IMR-90 (cell line): ENCODE results near the gene AGMO. TPM values are rescaled to one million over a fixed set of nuclear protein-coding genes. Genes with fewer than 3 reads are reported as not detected.

Experiments used
- ATAC-seq: fragments of 200-7000 bp; cut with Tn5 transposase; 2 replicates; pipeline ENCODE4 v1.9.1; 2020; ENCODE audit warnings: low read depth, mild to moderate bottlenecking, moderate library complexity
- BruUV-seq: library from RNA; stranded (reverse); fragments of 400-500 nt; replicated peaks from 2 replicates; lab custom pipeline; 2021; lab: Mats Ljungman, UMichigan
- CTCF ChIA-PET: fragments of 300-600 bp; formaldehyde crosslinking; extraction: SDS; loops from one replicate; lab custom pipeline; 2021; ENCODE audit warnings: antibody characterized with exemption; lab: Yijun Ruan, JAX
- POLR2A ChIA-PET: fragments of 300-600 bp; sonication (Branson Sonifier 250); formaldehyde crosslinking; loops from one replicate; lab custom pipeline; 2022; ENCODE audit warnings: antibody characterized with exemption; ENCODE audit not compliant: unreplicated experiment; lab: Charles Lee
- DNase-seq: peaks from one replicate; pipeline ENCODE4 v3.0.0; 2013
- H2AFZ ChIP-seq: replicated peaks from 2 replicates; pipeline ENCODE3; 2013; ENCODE audit warnings: low read length, mild to moderate bottlenecking; ENCODE audit not compliant: poor library complexity
- H2AK5ac ChIP-seq: 2 replicates; pipeline ENCODE4 v1.6.1; 2013; ENCODE audit warnings: low read depth, low read length, inconsistent platforms
- H2AK9ac ChIP-seq: replicated peaks from 2 replicates; pipeline ENCODE3; 2013; ENCODE audit warnings: mild to moderate bottlenecking, low read depth, low read length, moderate library complexity; ENCODE audit not compliant: poor library complexity
- H2BK120ac ChIP-seq: 2 replicates; pipeline ENCODE4 v1.6.1; 2013; ENCODE audit warnings: low read depth, low read length, inconsistent platforms
- H2BK15ac ChIP-seq: 3 replicates; pipeline ENCODE4 v1.6.1; 2013; ENCODE audit warnings: low read depth, low read length, inconsistent platforms
- H2BK20ac ChIP-seq: 2 replicates; pipeline ENCODE4 v1.6.1; 2013; ENCODE audit warnings: low read depth, mild to moderate bottlenecking, inconsistent platforms, low read length, moderate library complexity
- H2BK5ac ChIP-seq: 2 replicates; pipeline ENCODE4 v1.6.1; 2013; ENCODE audit warnings: mild to moderate bottlenecking, low read depth, low read length, inconsistent platforms; ENCODE audit not compliant: poor library complexity, severe bottlenecking
- H3K14ac ChIP-seq: replicated peaks from 2 replicates; pipeline ENCODE4 v1.6.1; 2013; ENCODE audit warnings: low read depth, low read length, inconsistent platforms
- H3K18ac ChIP-seq: 2 replicates; pipeline ENCODE4 v1.6.1; 2013; ENCODE audit warnings: low read depth, low read length, control low read depth
- H3K23ac ChIP-seq: 2 replicates; pipeline ENCODE4 v1.6.1; 2013; ENCODE audit warnings: low read depth, low read length, inconsistent platforms
- H3K27ac ChIP-seq: 2 replicates; pipeline ENCODE4 v1.5.1; 2013; ENCODE audit warnings: mild to moderate bottlenecking, control low read depth, low read length; ENCODE audit not compliant: insufficient read depth
- H3K27me3 ChIP-seq: 2 replicates; pipeline ENCODE4 v1.6.1; 2013; ENCODE audit warnings: low read length; ENCODE audit not compliant: control insufficient read depth, insufficient read depth
- H3K36me3 ChIP-seq: 2 replicates; pipeline ENCODE4 v1.6.1; 2013; ENCODE audit warnings: low read length, mixed read lengths; ENCODE audit not compliant: control insufficient read depth, insufficient read depth
- H3K4ac ChIP-seq: 2 replicates; pipeline ENCODE4 v1.6.1; 2013; ENCODE audit warnings: low read depth, low read length, inconsistent platforms
- H3K4me1 ChIP-seq: 2 replicates; pipeline ENCODE4 v1.6.1; 2013; ENCODE audit warnings: low read length, mixed read lengths; ENCODE audit not compliant: control insufficient read depth, insufficient read depth
- H3K4me2 ChIP-seq: 2 replicates; pipeline ENCODE4 v1.6.1; 2013; ENCODE audit warnings: low read depth, mild to moderate bottlenecking, control low read depth, low read length, moderate library complexity
- H3K4me3 ChIP-seq: 2 replicates; pipeline ENCODE4 v1.5.1; 2013; ENCODE audit warnings: low read depth, mild to moderate bottlenecking, control low read depth, low read length, moderate library complexity; ENCODE audit not compliant: insufficient read depth
- H3K56ac ChIP-seq: 2 replicates; pipeline ENCODE4 v1.6.1; 2013; ENCODE audit warnings: low read length, inconsistent platforms; ENCODE audit not compliant: insufficient read depth; ENCODE audit errors: extremely low read depth
- H3K79me1 ChIP-seq, 2 experiments: 2 replicates each; pipeline ENCODE4 v1.6.1; 2013; ENCODE audit warnings: low read length in 2 of 2, inconsistent platforms in 1 of 2, low read depth in 1 of 2
- H3K9ac ChIP-seq: 2 replicates; pipeline ENCODE4 v1.6.1; 2013; ENCODE audit warnings: low read depth, low read length, control low read depth
- H3K9me1 ChIP-seq: 2 replicates; pipeline ENCODE4 v1.6.1; 2013; ENCODE audit warnings: low read length, inconsistent platforms; ENCODE audit not compliant: insufficient read depth
- H3K9me3 ChIP-seq: 2 replicates; pipeline ENCODE4 v1.6.1; 2013; ENCODE audit warnings: low read length; ENCODE audit not compliant: control insufficient read depth, insufficient read depth
- H4K20me1 ChIP-seq: 2 replicates; pipeline ENCODE4 v1.6.1; 2013; ENCODE audit warnings: low read length, inconsistent platforms; ENCODE audit not compliant: insufficient read depth
- H4K5ac ChIP-seq: 2 replicates; pipeline ENCODE4 v1.6.1; 2013; ENCODE audit warnings: mild to moderate bottlenecking, low read depth, low read length, control low read depth
- H4K8ac ChIP-seq, 2 experiments: 2 replicates each; pipeline ENCODE4 v1.6.1; 2013; ENCODE audit warnings: low read depth in 2 of 2, low read length in 2 of 2, control low read depth in 1 of 2, inconsistent platforms in 1 of 2
- H4K91ac ChIP-seq: 2 replicates; pipeline ENCODE4 v1.6.1; 2013; ENCODE audit warnings: low read depth, low read length, inconsistent platforms; ENCODE audit not compliant: insufficient read depth
- BHLHE40 ChIP-seq: fragments of 150-350 bp; IDR thresholded peaks from 2 replicates; pipeline ENCODE4 v1.6.1; 2016; ENCODE audit warnings: mild to moderate bottlenecking, low read depth, low read length
- CEBPB ChIP-seq: IDR thresholded peaks from 2 replicates; pipeline ENCODE4 v1.6.1; 2012; ENCODE audit warnings: low read depth, low read length, improper control_type of control experiment
- ELK1 ChIP-seq: fragments of 150-350 bp; IDR thresholded peaks from 2 replicates; pipeline ENCODE4 v1.6.1; 2016; ENCODE audit warnings: low read depth, mild to moderate bottlenecking, low read length, moderate library complexity, borderline replicate concordance
- FOS ChIP-seq: fragments of 150-350 bp; IDR thresholded peaks from 2 replicates; pipeline ENCODE4 v1.6.1; 2016; ENCODE audit warnings: low read depth, low read length
- MAFK ChIP-seq: IDR thresholded peaks from 2 replicates; pipeline ENCODE4 v1.6.1; 2012; ENCODE audit warnings: low read depth, low read length, improper control_type of control experiment
- MXI1 ChIP-seq: IDR thresholded peaks from 2 replicates; pipeline ENCODE4 v1.6.1; 2012; ENCODE audit warnings: low read depth, mild to moderate bottlenecking, low read length, moderate library complexity, borderline replicate concordance
- POLR2A ChIP-seq: IDR thresholded peaks from 2 replicates; pipeline ENCODE4 v1.6.1; 2012; ENCODE audit warnings: mild to moderate bottlenecking, low read depth, low read length
- RAD21 ChIP-seq: IDR thresholded peaks from 2 replicates; pipeline ENCODE4 v1.6.1; 2012; ENCODE audit warnings: low read length, improper control_type of control experiment
- RCOR1 ChIP-seq: IDR thresholded peaks from 2 replicates; pipeline ENCODE4 v1.6.1; 2012; ENCODE audit warnings: mild to moderate bottlenecking, low read length, improper control_type of control experiment; ENCODE audit not compliant: insufficient replicate concordance
- RFX5 ChIP-seq: IDR thresholded peaks from 2 replicates; pipeline ENCODE4 v1.8.0; 2012; ENCODE audit warnings: low read depth, mild to moderate bottlenecking, low read length, moderate library complexity
- USF2 ChIP-seq: fragments of 150-350 bp; IDR thresholded peaks from 2 replicates; pipeline ENCODE4 v1.6.1; 2017; ENCODE audit warnings: mild to moderate bottlenecking, antibody characterized with exemption, low read length, low read depth
- WGBS, 2 experiments: methylation state at CpG; one replicate each; pipeline versions ENCODE4 v1.1.5 to v1.1.7; 2013; ENCODE audit warnings: missing lambda C conversion rate in 2 of 2; ENCODE audit not compliant: insufficient read length in 1 of 2; ENCODE audit errors: extremely low coverage in 2 of 2; 5-methylcytosine and 5-hydroxymethylcytosine counted together
- dilution Hi-C: fragments of 300-500 bp; cut with HindIII; formaldehyde crosslinking; loops from one replicate; pipeline ENCODE4 v1.14.3; 2018; ENCODE audit warnings: low sequenced_read_pairs; ENCODE audit not compliant: unreplicated experiment
- in situ Hi-C: fragments of 300-500 bp; cut with MboI; formaldehyde crosslinking; loops from 3 replicates; pipeline ENCODE4 v1.14.3; 2019; ENCODE audit warnings: low sequenced_read_pairs, inconsistent platforms, mixed read lengths
- intact Hi-C: fragments of 100-400 bp; cut with micrococcal nuclease; formaldehyde crosslinking; loops from 2 replicates; pipeline ENCODE4 v1.10.0; 2022
- polyA plus RNA-seq, 3 experiments: library from polyadenylated mRNA; depleted of rRNA; stranded (reverse); fragments of >200 nt; gene quantifications; 2 replicates each; pipeline ENCODE4 v1.2.3, GENCODE V29; 2012; ENCODE audit warnings: low replicate concordance in 1 of 3
- total RNA-seq: library from RNA; depleted of rRNA; stranded (reverse); fragments of >200 nt; gene quantifications from 2 replicates; pipeline ENCODE4 v1.2.3, GENCODE V29; 2012
- TF ChIP-seq, protein P1 (sequence below): conservative IDR thresholded peaks from 2 replicates; pipeline ENCODE4 v1.5.1; 2012; ENCODE audit warnings: mild to moderate bottlenecking, low read depth, low read length, improper control_type of control experiment

AGMO gene
- total and polyA plus RNA-seq, 2 of the 4 experiments (the other 2 are of a cell fraction), result not detected

- Histone ChIP-seq H3K27me3 (no peaks in the 10 kb centered on the region), H2AFZ (no peak overlapping the region), H2BK120ac (no peak overlapping the region), H3K23ac (no peak overlapping the region), H3K9ac (no peak overlapping the region), H2AK5ac (no peak overlapping the region), H4K20me1 (no peaks in the 10 kb centered on the region), H3K4me3 (no peak overlapping the region), H3K9me1 (no peaks in the 10 kb centered on the region), H2BK20ac (no peak overlapping the region), H3K4me1 (no peaks in the 10 kb centered on the region), H3K9me3 (no peaks in the 10 kb centered on the region), H3K79me1 (no peaks in the 10 kb centered on the region), H4K8ac (no peak overlapping the region), H3K4me2 (no peak overlapping the region), H3K4ac (no peak overlapping the region), H3K14ac (no peak overlapping the region), H3K36me3 (no peaks in the 10 kb centered on the region), H2BK15ac (no peak overlapping the region), H3K56ac (no peak overlapping the region), H2BK5ac (no peak overlapping the region), H4K5ac (no peak overlapping the region), H4K91ac (no peak overlapping the region), H3K18ac (no peak overlapping the region), H2AK9ac (no peak overlapping the region), H3K27ac (no peak overlapping the region)
- BruUV-seq, result no TSS peak
- DNase-seq, result no peak
- WGBS, 2 experiments, result no CpG with 5 or more reads among the region's 2 CpGs
- intact Hi-C loops, result no loop called here
- TF ChIP-seq MAFK (no peak), POLR2A (no peak), RAD21 (no peak), CEBPB (no peak), MXI1 (no peak), BHLHE40 (no peak), RFX5 (no peak), RCOR1 (no peak), ELK1 (no peak), FOS (no peak), USF2 (no peak)
- TF ChIP-seq, protein P1, sequence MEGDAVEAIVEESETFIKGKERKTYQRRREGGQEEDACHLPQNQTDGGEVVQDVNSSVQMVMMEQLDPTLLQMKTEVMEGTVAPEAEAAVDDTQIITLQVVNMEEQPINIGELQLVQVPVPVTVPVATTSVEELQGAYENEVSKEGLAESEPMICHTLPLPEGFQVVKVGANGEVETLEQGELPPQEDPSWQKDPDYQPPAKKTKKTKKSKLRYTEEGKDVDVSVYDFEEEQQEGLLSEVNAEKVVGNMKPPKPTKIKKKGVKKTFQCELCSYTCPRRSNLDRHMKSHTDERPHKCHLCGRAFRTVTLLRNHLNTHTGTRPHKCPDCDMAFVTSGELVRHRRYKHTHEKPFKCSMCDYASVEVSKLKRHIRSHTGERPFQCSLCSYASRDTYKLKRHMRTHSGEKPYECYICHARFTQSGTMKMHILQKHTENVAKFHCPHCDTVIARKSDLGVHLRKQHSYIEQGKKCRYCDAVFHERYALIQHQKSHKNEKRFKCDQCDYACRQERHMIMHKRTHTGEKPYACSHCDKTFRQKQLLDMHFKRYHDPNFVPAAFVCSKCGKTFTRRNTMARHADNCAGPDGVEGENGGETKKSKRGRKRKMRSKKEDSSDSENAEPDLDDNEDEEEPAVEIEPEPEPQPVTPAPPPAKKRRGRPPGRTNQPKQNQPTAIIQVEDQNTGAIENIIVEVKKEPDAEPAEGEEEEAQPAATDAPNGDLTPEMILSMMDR, result no peak
- no peak for ATAC-seq
- ChIA-PET CTCF (interaction anchor here (1.7 kb wide), 1 partner anchor 10 kb away, joined by 4 read pairs; no protein-coding TSS in a partner anchor), POLR2A (no interaction called here)
- in situ Hi-C loops, result no loop called here
- dilution Hi-C loops, result no loop called here
These were observed 48.7 kb upstream of the AGMO start for GRCh38 chr7:15610503-15610902.
